GM04503 (cell line): ENCODE results near the gene ZNF511.

Experiments used
- DNase-seq: peaks from one replicate; pipeline ENCODE4 v3.0.0-alpha.2; 2012; ENCODE audit warnings: low read depth

ZNF511 gene

GRCh38 chr10:133292919-133293809 lies 15.6 kb upstream of the ZNF511 start:
- DNase-seq: no peak

GRCh38 chr10:133293810-133294119 lies 14.9 kb upstream of the ZNF511 start:
- no peak for DNase-seq

- DNase-seq: no peak
These were observed 14.5 kb upstream of the ZNF511 start for GRCh38 chr10:133294189-133294588.

- DNase-seq: no peak
These were observed 13.0 kb upstream of the ZNF511 start for GRCh38 chr10:133295426-133296320.

GRCh38 chr10:133297504-133297903 lies 11.2 kb upstream of the ZNF511 start:
- DNase-seq: no peak

GRCh38 chr10:133298466-133298865 lies 10.2 kb upstream of the ZNF511 start:
- DNase-seq: no peak

GRCh38 chr10:133299224-133299623 lies 9.5 kb upstream of the ZNF511 start:
- no peak for DNase-seq

GRCh38 chr10:133299738-133300137 lies 9.0 kb upstream of the ZNF511 start:
- no peak for DNase-seq

- no peak for DNase-seq
These were observed 6.5 kb upstream of the ZNF511 start for GRCh38 chr10:133302230-133302629.

GRCh38 chr10:133303206-133303605 lies 5.5 kb upstream of the ZNF511 start:
- DNase-seq: no peak

GRCh38 chr10:133306097-133306476 lies 2.6 kb upstream of the ZNF511 start:
- no peak for DNase-seq

GRCh38 chr10:133306941-133307379 lies 1.8 kb upstream of the ZNF511 start:
- DNase-seq: no peak

GRCh38 chr10:133307776-133308420 lies 816 bp upstream of the ZNF511 start:
- no peak for DNase-seq

GRCh38 chr10:133309100-133309719 lies 496 bp downstream of the ZNF511 start:
- no peak for DNase-seq

GRCh38 chr10:133309720-133310398 lies 1.1 kb downstream of the ZNF511 start:
- DNase-seq: no peak

- DNase-seq: no peak
These were observed 1.7 kb downstream of the ZNF511 start for GRCh38 chr10:133310399-133310755.

- DNase-seq: no peak
These were observed 2.1 kb downstream of the ZNF511 start for GRCh38 chr10:133310789-133311188.

GRCh38 chr10:133311570-133311969 lies 2.9 kb downstream of the ZNF511 start:
- DNase-seq: no peak

GRCh38 chr10:133312016-133312768 lies 3.5 kb downstream of the ZNF511 start:
- no peak for DNase-seq

GRCh38 chr10:133312769-133313145 lies 4.0 kb downstream of the ZNF511 start:
- no peak for DNase-seq

GRCh38 chr10:133313192-133313591 lies 4.5 kb downstream of the ZNF511 start:
- DNase-seq: no peak
